Measurements from ENCODE around the gene NCEH1. TPM values are rescaled to one million over a fixed set of nuclear protein-coding genes. Genes with fewer than 3 reads are reported as not detected.

NCEH1 gene
- total RNA-seq, 1 donor from 2014 or later: 1.6 TPM

- no peaks in the 10 kb centered on the region for H3K9me3 Mint-ChIP-seq
- no peaks in the 10 kb centered on the region for H3K36me3 Mint-ChIP-seq
- DNase-seq (ENCODE audit: low spot score in 2 of 2, unreplicated experiment in 2 of 2): no peak
- peak overlapping the region; percentile 93 for H3K4me3 Mint-ChIP-seq
- H3K27me3 Mint-ChIP-seq (ENCODE audit: low read depth): peaks cover 4% of the 10 kb centered on the region
- H3K27ac Mint-ChIP-seq: no peak overlapping the region
- peak; percentile 6 for TF ChIP-seq CTCF (IDR thresholded peaks at IDR 0.05; ENCODE audit: unreplicated experiment)
- peaks cover 17% of the 10 kb centered on the region for H3K4me1 Mint-ChIP-seq
Measured at GRCh38 chr3:172711454-172711795, 558 bp upstream of the NCEH1 start.

- Mint-ChIP-seq H3K27me3 (ENCODE audit: low read depth) (peaks cover 4% of the 10 kb centered on the region), H3K4me3 (peak overlapping the region; percentile 93), H3K4me1 (peaks cover 17% of the 10 kb centered on the region), H3K36me3 (no peaks in the 10 kb centered on the region), H3K27ac (peak overlapping the region; percentile 75), H3K9me3 (no peaks in the 10 kb centered on the region)
- peak; percentile 21 to 41 for DNase-seq (ENCODE audit: low spot score in 2 of 2, unreplicated experiment in 2 of 2)
- no peak for TF ChIP-seq CTCF (IDR thresholded peaks at IDR 0.05; ENCODE audit: unreplicated experiment)
Measured at GRCh38 chr3:172709774-172710663, 848 bp downstream of the NCEH1 start.

- Mint-ChIP-seq H3K4me1 (peaks cover 17% of the 10 kb centered on the region), H3K36me3 (no peaks in the 10 kb centered on the region), H3K27ac (no peak overlapping the region), H3K4me3 (peak overlapping the region; percentile 93), H3K9me3 (no peaks in the 10 kb centered on the region), H3K27me3 (ENCODE audit: low read depth) (peaks cover 4% of the 10 kb centered on the region)
- TF ChIP-seq CTCF (IDR thresholded peaks at IDR 0.05; ENCODE audit: unreplicated experiment): no peak
- DNase-seq (ENCODE audit: low spot score in 2 of 2, unreplicated experiment in 2 of 2): no peak
Measured at GRCh38 chr3:172708921-172709773, 1.7 kb downstream of the NCEH1 start.

- DNase-seq (ENCODE audit: low spot score in 2 of 2, unreplicated experiment in 2 of 2): no peak
- H3K4me3 Mint-ChIP-seq: no peak overlapping the region
- H3K27me3 Mint-ChIP-seq (ENCODE audit: low read depth): no peaks in the 10 kb centered on the region
- peaks cover 17% of the 10 kb centered on the region for H3K4me1 Mint-ChIP-seq
- H3K9me3 Mint-ChIP-seq: no peaks in the 10 kb centered on the region
- no peak overlapping the region for H3K27ac Mint-ChIP-seq
- no peak for TF ChIP-seq CTCF (IDR thresholded peaks at IDR 0.05; ENCODE audit: unreplicated experiment)
- no peaks in the 10 kb centered on the region for H3K36me3 Mint-ChIP-seq
Measured at GRCh38 chr3:172707967-172708366, 2.9 kb downstream of the NCEH1 start.

- no peak for DNase-seq (ENCODE audit: low spot score in 2 of 2, unreplicated experiment in 2 of 2)
Measured at GRCh38 chr3:172707030-172707429, 3.8 kb downstream of the NCEH1 start.

More at GRCh38 chr3:172707030-172707429, 3.8 kb downstream of the NCEH1 start:
- Mint-ChIP-seq H3K4me3 (no peak overlapping the region), H3K4me1 (peaks cover 17% of the 10 kb centered on the region), H3K36me3 (no peaks in the 10 kb centered on the region), H3K27ac (no peak overlapping the region), H3K27me3 (ENCODE audit: low read depth) (no peaks in the 10 kb centered on the region), H3K9me3 (no peaks in the 10 kb centered on the region)
- no peak for TF ChIP-seq CTCF (IDR thresholded peaks at IDR 0.05; ENCODE audit: unreplicated experiment)
